GM21381 (cell line): ENCODE results near the gene ENAH.
"Not testable (repeated sequence)": the region's sequence is repeated elsewhere in the genome, so short reads cannot be mapped to it uniquely, and the experiment has no call there.

ENCODE experiments used
- ATAC-seq: cut with Tn5 transposase; IDR thresholded peaks from one replicate; pipeline ENCODE4 v1.9.1; 2021; ENCODE audit warnings: mild to moderate bottlenecking, moderate library complexity; ENCODE audit not compliant: unreplicated experiment

Gene ENAH

GRCh38 chr1:225677350-225678124 is 24.6 kb upstream of the ENAH start:
- ATAC-seq = no peak

DNA sequence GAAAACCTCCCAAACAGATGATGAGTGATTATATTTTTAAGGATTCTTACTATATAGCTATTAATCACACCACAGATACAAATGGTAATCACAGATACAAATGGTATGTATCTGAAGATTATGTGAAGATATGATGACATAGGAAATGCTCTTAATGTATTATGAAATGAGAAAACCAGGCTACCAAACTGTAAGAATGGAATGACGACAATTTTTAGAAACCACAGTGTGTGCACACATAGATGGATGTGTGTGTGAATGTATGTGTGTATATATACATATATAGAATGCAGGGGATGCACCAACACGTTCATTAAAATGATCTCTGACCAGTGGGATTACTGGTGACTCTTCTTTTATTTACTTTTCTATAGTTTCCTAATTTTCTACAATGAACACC is 21.5 kb upstream of the ENAH start:
- ATAC-seq = no peak

- ATAC-seq = no peak
Measured at GRCh38 chr1:225670806-225671733, 18.1 kb upstream of the ENAH start.

DNA sequence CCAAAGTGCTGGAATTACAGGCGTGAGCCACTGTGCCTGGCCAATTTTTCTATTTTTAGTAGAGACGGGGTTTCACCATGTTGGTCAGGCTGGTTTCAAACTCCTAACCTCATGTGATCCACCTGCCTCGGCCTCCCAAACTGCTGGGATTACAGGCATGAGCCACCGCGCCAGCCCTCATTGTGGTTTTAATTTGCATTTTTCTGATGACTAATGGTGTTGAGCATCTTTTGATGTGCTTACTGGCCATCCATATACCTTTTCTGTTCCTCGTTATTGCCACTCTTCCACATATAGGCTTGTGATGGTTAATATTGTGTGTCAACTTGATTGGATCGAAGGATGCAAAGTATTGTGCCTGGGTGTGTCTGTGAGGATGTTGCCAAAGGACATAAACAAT is 17.4 kb upstream of the ENAH start:
- ATAC-seq = no peak

- ATAC-seq = no peak
Measured at GRCh38 chr1:225668222-225668621, 15.3 kb upstream of the ENAH start.

GRCh38 chr1:225667362-225667761 is 14.4 kb upstream of the ENAH start:
- no peak for ATAC-seq

DNA sequence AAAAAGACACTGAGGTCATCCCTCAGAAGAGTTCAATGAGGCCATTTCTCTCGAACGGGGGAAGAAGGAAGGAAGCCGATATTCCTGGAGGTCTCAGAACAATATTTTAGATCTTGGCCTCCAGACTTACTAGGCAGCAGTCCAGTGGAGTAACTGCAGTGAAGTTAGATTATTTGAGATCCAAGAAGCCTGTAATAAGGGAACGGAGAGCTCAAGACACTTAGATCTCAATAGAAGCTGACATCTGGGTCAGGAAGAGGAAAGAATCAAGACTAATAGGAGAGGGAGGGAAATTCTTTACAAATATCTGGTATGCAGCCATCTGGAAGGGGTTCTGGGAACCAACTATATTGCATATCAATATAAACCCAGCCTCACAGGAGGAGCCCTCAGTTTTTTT is 13.6 kb upstream of the ENAH start:
- ATAC-seq = no peak

DNA sequence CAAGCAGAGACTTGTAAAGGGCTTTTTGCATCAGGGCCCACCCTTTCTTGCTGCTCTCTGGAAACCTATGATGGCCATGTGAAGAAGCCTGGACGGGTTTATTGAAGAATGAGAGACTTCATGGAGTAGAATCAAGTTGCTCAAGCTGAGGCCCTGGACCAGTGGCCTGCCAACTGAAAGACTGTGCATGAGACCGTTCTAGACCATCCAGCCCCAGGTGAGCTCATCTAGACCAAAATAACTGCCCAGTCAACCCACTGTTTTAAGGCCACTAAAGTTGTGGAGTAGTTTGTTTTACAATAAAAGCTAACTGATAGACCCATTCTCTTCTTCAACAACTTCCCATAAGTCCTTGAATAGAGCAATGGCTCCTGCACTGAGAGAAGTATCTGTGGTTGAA is 11.8 kb upstream of the ENAH start:
- no peak for ATAC-seq

DNA sequence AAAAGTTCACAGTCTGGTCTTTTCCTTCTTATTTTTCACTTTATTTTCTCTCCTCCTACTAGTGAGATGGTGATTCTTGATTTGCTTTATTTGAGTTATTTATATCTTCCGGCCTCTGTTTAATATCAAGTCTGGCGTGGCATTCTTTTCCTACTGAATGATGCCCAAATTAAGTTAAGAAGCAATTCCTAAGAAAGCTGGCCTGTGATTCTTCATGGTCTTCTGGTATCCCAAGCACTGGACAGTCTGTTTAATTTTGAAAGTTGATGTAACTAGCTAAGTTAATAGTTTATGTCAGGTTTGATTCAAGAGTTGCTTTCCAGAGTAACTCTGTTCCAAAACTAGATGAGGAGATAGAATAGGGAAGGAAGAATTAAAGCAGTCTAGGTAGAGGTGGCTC is 9.2 kb upstream of the ENAH start:
- ATAC-seq = no peak

- ATAC-seq = no peak
Measured at GRCh38 chr1:225660544-225660946, 7.6 kb upstream of the ENAH start.

- no peak for ATAC-seq
Measured at GRCh38 chr1:225658041-225658440, 5.1 kb upstream of the ENAH start.

- ATAC-seq = no peak
Measured at GRCh38 chr1:225657462-225657989, 4.6 kb upstream of the ENAH start.

DNA sequence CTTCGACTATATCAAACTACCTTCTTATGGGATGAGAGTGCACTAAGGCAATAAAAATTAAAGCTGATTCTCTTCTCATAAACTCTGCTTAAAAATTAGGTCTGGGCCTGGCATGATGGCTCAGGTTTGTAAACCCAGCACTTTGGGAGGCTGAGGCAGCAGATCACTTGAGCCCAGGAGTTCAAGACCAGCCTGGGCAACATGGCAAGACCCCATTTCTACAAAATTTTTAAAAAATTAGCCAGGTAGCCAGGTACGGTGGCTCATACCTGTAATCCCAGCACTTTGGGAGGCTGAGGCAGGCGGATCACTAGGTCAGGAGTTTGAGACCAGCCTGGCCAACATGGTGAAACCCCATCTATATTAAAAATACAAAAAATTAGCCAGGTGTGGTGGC is 3.3 kb upstream of the ENAH start:
- not testable (repeated sequence) for ATAC-seq

GRCh38 chr1:225655509-225656258 is 2.8 kb upstream of the ENAH start:
- no peak for ATAC-seq

DNA sequence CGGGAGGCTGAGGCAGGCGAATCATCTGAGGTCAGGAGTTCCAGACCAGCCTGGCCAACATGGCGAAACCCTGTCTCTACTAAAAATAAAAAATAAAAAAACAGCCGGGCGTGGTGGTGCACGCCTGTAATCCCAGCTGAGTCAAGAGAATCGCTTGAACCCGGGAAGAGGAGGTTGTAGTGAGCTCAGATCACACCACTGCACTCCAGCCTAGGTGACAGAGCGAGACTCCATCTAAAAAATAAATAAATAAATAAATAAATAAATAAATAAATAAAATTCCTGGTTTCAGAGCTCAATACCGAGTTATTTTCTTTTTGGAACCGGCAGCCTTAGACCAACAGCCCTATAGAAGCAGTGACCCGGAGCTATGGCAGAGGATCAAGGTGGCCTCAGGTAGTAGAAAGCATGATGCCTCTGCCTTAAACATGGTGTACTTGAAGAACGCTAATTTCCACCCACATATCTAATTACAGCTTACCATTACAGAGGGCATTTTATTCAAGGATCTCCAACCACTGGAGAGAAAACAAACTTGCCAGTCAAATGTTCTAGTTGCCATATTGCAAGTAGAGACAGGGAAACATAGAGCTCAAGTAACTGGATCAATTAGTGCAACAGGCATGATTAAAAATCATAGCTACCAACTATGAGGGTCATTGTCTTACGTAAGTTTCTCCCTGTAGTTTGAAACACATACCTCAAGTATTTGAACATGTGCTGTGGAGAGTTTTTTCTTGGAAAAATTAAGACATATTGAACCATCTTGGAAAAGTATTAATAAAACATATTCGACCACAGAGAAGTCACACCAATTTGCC is 2.0 kb upstream of the ENAH start:
- ATAC-seq = no peak

DNA sequence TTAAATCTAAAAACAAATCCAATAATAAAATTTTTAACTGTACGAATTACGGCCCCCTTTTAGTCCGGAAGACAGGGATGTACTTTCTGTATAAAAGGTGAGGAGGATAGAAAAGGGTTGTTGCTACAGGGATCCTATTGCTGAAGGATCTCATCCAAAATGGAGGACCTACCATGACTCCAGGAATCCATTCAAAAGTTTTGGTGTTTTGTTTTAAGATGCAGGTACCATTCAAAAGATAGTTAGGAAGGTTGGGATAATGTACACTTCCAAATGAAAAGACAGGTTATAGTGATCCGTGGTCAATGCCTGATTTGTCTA is 1.3 kb upstream of the ENAH start:
- ATAC-seq = no peak

GRCh38 chr1:225653463-225654276 is 747 bp upstream of the ENAH start:
- peak; percentile 36 for ATAC-seq

DNA sequence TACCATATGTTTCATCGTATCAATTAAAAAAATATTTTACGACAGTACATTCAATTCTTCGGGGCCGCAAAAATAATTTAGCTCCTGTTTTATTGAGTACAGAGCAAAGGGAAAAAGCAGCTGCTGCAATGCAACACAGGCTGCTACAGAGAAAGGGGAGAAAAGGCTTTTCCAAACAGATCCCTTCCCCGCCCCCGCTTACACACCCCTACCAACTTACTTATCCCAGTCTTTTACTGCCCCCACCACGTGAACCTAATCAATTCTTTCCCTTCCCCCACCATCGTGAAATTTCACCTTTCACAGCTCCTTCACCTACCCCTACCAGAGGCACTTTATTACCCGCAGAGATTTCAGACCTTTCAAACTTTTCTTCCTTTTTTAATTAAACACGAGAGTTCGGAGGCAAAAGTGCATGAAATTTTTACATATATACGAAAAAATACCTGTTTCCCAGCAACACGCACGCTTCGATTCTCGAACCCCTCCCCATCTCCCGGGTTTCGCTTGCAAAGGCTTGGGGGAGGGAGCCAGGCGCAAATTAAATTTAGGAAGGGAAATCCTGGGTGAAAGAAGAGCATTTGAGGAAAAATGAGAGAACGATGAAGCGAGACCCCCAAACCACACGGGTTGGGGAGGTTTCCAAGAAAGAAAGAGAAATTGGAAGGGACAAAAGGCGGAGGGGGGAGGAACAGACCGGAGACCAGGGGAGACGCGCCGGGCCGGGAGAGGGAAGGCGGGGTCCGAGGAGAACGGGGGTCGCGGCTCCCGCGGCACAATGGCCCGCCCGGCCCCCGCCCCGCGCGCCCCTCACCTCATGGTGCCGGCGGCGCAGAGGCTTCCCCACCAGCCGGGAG is 823 bp downstream of the ENAH start:
- ATAC-seq = no peak
